T-helper 2 cell (primary cell): ENCODE measurements around the gene TLX2.
A peak's percentile ranks its signal among the peaks of the same experiment; 100 is the strongest.
"Not testable (repeated sequence)": the region's sequence is repeated elsewhere in the genome, so short reads cannot be mapped to it uniquely, and the experiment has no call there.

ENCODE experiments used
- DNase-seq, 5 experiments: peaks; one replicate each; pipeline versions ENCODE4 v3.0.0 to v3.0.0-alpha.2; 2012 to 2022
- total RNA-seq, 2 donors: gene quantifications; one replicate each; lab custom pipeline; 2026; lab: John Stamatoyannopoulos, UW

Gene TLX2
- total RNA-seq, result 0.20 to 0.31 reads per million in 2 donors

DNA sequence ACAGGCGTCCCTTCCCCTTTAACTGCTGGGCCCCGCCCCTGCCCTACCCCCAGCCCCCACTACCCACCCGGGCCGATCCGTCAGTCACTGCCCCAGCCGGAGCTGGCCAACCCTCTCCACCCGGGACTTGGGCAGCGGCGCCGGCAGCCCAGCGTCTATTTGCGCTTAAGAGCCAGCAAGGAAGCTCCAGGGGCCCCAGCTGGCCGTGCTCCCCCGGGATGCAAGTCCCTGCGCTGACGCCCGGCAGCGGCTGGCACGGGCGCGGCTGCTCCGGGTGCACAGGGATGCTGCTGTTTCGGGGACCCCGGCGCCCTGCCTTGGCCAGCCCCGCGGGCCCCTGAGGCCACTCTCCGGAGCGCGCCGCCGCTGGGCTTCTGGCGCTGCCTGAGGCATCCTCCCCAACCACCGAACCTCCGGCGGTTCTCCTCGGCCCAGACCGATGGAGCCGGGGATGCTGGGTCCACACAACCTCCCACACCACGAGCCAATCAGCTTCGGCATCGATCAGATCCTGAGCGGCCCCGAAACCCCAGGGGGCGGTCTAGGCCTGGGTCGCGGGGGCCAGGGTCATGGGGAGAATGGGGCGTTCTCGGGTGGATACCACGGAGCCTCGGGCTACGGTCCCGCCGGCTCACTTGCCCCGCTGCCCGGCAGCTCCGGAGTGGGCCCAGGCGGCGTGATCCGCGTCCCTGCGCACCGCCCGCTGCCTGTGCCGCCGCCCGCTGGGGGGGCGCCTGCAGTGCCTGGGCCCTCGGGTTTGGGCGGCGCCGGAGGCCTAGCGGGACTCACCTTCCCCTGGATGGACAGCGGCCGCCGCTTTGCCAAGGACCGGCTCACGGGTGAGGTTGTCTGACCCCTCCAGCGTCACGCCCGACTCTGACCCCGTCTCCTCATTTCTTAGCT lies at the start of gene TLX2:
TLX2 (plus strand) TSS at position 83 of the 903 bp plus-strand sequence; CDS start at position 440, 357 bp downstream.
- DNase-seq, result peak in 1 of 5 experiments; percentile 29

DNA sequence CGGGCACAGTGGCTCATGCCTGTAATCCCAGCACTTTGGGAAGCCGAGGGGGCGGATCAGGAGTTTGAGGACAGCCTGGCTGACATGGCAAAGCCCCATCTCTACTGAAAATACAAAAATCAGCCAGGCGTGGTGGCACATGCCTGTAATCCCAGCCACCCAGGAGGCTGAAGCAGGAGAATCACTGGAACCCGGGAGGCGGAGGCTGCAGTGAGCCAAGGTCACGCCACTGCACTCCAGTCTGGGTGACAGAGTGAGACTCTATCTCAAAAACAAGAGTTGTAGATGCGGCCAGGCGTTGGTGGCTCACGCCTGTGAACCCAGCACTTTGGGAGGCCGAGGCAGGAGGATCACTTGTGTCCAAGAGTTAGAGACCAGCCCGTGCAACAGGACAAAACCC lies 43.5 kb upstream of the TLX2 start:
- DNase-seq, result not testable (repeated sequence)

DNA sequence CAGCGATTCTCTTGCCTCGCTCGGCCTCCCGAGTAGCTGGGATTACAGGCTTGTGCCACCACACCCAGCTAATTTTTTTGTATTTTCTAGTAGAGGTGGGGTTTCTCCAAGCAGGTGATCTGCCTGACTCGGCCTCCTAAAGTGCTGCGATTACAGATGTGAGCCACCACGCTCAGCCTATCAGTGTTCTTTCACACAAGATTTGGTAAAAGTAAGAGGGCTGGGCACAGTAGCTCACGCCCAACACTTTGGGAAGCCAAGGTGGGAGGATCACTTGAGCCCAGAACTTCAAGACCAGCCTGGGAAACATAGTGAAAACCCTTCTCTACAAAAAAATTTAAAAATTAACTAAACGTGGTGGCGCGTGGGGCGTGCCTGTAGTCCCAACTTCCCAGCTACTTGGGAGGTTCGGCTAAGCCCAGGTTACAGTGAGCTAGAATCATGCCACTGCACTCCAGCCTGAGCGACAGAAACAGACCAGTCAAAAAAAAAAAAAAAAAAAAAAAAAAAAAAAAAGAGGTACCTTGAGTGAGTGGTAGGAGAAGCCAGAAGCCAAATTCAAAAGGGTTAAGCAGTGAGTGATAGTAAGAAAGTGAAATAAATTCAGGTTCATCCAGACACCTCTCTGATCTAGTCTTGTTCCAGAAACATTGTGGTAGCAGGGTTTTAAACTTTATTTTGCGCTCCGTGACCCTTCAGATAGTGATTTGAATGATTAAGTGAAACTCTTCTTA lies 42.8 kb upstream of the TLX2 start:
- DNase-seq, result no peak

DNA sequence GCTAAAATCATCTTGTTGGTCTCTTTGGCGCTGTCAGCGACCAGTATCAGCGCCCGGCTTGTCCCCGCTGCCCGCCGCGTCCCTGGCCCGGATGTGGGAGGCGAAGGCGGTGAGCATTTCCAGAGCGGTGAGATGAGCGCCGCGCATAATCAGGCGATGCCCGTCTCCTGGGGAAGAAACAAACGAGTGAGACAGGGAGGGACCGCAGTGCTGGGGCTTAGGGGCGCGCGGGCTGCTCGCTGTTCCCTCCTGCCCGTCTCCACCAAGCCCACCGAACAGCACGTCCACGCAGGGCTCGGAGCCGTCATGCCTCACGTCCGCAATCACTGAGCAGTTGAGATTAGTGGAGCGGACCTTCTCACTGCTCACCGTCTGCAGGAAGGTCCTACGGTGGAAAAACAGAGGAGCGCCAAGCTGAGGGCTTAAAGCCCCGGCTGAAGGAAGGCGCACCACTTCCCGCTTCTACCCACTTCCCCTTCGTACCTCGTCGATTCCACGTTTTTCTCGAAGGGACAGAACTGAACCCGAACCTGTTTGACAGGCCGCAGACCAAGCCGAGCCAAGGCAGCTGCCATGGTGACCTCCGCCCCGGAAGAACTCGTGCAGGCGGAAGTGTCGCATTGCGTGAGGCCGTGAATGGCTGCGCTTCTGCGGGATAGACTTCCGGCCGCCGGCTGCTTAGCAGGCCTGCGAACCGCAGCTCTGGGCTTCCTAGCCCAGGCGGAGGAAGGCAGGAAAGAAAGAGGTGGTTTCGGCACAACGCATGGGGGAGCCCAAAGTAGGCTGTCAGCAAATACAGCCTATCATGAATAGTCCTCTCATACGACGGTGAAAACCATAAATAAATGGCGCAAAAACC lies 41.9 kb upstream of the TLX2 start, which contains the start of gene MRPL53:
MRPL53 (minus strand) TSS at position 595 of the 859 bp plus-strand sequence; CDS start at position 575, 20 bp downstream.
- peak; percentile 92 to 98 (median 94) for DNase-seq

DNA sequence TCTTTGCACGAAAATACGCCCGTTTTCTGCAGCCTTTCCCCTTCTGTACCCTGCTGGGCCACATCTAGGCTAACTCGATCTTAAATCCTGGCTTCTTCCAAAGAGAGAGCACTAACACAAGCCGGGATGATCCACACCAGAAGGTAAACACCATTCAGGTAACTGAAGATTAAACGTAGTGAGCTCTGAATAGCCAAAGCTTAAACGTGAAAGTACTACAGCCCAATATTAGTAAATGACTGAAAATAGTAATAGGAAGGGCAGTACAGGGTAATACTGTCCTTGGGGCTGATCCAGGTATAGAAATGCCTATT lies 41.3 kb upstream of the TLX2 start:
- DNase-seq, result no peak

DNA sequence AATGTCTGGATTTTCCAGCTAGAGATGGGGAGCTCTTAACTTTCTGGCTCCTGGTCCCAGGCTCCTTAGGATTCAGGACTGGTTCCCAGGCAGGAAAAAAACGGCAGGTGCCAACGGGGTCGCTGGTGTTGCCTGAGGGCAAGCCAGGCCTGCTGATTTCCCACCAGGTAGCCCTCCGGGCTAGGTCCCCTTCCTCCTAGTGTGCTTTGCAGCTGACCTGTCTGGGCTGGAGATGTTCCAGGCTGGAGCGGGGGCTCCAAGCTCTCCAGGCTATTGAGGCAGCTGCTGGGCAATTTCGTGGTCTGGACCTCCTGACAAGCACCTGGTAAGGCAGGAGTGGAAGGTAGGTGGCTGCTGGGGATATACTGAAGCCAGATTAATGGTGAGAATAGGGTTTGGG lies 39.8 kb upstream of the TLX2 start:
- DNase-seq, result no peak

DNA sequence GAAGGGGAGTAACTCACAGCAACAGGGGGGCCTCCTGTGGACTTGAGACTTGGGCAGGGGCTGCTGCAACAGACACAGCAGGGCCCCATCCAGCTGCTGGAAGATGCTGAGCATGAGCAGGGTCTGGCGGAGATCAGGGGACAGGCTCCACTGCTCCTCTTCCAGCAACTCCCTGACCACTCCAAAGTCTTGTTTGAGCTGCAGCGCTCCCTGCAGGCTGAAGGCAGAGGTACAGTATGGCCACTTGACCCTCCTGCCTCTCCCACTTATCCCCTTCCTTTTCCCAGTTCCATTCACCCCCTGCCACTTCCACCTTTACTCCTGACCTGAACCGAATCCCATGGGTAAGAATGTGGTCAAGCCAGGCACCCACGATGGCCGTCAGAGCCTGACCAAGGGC lies 39.4 kb upstream of the TLX2 start:
- DNase-seq, result no peak

DNA sequence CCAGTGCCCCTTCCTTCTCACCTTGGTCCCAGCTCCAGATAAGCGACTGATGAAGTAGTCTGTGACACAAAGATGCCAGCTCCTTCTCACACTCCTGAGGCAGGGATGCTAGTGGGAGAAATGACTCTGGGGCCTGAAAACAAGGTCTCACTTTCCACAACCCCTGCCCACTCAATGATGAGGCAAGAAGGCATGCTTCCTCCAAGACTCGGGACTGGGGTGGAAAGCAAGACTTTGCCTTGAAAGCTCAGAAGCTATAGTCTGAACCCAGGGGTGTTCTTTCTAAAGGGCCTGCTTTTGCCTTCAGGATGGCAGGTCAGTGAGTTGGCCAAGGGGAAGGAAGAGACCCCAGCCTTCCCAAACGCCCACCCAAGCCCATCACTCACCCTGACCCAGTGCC lies 32.8 kb upstream of the TLX2 start:
- DNase-seq, result no peak

DNA sequence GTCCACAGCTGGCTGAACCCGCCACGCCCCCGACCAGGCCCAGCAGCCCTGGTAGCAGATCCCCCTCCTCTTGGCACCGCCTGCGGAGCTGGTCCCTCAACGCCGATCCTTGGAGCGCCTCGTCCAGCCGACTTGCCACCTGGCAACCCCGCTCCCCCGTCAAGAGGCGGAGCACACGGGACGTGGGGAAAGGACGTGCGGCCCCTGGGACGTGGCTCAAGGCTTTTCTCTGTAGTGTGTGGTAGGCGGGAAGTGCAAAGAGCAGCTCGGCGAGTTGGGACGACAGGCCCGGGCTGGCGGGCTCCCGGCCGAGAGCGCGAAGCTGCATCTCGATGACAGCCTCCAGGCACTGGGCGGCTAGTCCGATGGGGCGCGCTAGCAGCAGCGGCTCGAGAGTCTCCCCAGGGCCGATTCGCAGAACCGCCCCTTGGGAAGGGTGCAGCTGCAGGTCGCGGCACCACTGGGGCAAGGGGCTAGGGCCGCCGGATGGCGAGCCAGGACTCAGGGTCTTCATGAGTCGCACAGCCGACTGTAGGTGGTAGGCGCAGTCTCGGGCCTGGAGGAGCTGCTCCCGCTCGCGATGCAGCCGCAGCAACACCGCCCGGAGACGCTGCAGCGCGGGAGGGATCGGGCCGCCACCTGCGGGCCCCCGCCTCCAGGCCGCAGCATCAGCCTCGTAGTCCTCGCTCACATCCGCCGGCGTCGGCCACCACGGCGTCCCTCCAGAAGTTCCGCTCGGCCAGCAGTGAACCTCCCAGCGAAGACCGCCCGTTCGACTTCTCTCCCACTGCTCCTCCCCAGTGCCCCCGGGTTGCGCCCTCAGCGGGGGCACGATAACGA lies 32.1 kb upstream of the TLX2 start:
- DNase-seq, result peak in 3 of 5 experiments; percentile 41 to 72 (median 46)

DNA sequence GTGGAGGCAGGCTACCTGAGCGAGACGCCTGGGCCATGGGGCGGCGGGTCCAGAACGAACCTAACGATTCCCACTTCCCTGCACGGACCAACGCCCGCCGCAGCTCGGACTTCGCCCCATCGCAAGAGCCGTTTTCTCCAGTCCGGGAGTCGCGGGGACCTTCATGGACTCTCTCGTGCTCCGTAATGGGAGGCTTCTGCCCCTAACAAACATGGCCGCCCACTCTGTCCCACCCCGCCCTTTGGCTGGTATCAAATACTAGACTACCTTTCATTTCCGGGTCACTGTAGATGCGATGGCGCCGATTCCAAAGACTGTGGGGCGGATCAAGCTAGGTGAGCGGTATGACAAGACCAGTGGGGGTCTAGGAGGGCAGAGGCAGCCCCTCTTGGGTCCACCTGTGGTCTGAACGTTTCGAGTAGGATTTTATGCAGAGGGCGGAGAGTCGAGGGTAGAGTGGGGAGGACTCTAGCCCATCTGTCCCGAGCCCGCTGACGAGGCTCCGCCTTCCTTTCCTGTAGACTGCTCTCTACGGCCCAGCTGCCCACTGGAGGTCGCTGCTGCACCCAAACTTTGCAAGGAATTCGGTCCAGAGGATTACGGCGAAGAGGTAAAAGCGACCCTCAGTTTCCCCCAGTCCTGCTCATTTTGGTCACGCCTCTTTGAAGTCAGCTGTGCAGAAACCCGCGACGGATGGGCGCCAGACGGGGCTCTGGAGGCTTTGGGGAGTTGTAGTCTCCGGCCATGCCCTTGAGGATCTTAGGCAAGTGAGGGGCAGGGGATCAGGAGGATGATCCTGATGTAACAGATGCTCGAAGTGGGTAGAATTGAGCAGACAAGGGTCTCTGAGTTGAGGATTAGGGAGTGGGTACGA lies 31.2 kb upstream of the TLX2 start, which contains the start of the genes CCDC142 and TTC31:
CCDC142 (minus strand) TSS at position 198 of the 874 bp plus-strand sequence; CDS start at position 37, 161 bp downstream.
TTC31 (plus strand) TSS at position 281 of the 874 bp plus-strand sequence; CDS start at position 296, 15 bp downstream.
- peak; percentile 71 to 96 (median 91) for DNase-seq

DNA sequence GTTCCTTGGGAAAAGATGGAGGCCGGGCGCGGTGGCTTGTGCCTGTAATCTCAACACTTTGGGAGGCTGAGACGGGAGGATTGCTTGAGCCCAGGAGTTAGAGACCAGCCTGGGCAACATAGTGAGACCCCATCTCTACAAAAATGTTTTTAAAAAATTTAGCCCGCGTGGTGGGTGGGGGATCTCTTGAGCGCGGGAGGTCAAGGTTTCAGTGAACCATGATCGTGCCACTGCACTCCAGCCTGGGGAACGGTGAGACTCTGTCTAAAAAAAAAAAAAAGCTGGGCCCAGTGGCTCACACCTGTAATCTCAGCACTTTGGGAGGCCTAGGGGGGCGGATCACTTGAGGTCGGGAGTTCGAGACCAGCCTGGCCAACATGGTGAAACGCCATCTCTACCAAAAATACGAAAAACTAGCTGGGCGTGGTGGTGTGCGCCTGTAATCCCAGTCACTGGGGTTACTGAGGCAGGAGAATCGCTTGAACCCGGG lies 30.5 kb upstream of the TLX2 start:
- DNase-seq, result not testable (repeated sequence)

DNA sequence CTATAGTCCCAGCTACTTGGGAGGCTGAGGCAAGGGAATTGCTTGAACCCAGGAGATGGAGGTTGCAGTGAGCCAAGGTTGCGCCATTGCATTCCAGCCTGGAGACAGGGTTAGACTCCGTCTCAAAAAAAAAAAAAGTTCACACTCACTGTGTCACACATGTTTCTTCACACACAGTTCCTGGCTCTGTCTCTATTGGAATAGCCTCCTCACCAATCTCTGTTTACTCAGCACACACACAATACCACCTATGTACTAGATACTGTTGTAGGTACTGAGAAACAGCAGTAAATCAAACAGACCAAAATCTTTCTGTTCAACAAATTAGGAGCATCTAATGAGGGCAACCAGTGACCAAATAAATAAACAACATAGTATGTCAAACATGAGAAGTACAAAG lies 28.1 kb upstream of the TLX2 start:
- DNase-seq, result no peak

DNA sequence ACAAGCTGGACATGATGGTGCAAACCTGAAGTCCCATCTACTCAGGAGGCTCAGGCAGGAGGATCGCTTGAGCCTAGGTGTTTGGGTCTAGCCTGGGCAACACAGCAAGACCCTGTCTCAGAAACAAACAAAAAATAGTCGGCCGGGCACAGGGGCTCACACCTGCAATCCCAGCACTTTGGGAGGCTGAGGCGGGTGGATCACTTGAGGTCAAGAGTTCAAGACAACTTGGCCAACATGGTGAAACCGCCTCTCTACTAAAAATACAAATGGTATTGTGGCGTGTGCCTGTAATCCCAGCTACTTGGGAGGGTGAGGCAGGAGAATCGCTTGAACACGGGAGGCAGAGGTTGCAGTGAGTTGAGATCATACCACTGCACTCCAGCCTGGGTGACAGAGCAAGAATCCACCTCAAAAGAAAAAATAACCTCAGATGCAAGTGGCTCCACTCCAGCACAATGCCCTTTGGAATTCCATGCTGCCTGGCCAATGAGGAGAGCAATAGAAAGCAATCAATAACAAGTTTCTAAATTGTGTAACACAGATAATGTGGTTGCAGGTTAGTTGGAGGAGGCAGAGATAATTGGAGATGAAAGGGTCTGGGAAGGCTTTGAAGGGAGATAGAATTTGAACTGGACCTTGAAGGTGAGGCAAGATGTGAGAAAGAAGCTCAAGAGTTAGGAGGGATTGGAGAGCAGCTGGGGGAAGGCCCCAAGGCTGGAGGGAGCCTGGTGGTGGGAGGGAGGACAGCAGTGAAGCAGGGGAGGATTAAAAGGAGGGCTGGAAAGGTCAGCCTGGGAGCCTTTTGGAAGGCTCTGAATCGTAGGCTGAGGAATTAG lies 25.4 kb upstream of the TLX2 start:
- DNase-seq, result no peak

DNA sequence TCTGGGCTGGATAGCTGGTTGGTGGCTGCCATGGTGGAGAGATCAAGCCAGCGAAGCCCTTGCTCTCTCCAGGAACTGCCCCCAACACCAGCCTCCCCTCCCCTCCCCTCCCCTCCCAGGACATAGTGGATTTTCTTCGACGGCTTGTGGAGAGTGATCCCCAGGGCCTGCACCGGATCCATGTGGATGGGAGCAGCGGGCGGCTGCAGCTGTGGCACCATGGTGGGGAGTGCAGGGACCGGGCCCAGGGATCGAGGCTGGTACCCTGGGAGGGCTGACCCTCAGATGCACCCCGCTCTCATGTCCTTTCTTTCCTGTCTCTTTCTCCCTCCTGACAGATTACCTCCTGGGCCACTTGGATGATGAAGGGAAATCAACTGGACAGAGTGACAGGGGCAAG lies 24.3 kb upstream of the TLX2 start:
- DNase-seq, result no peak

DNA sequence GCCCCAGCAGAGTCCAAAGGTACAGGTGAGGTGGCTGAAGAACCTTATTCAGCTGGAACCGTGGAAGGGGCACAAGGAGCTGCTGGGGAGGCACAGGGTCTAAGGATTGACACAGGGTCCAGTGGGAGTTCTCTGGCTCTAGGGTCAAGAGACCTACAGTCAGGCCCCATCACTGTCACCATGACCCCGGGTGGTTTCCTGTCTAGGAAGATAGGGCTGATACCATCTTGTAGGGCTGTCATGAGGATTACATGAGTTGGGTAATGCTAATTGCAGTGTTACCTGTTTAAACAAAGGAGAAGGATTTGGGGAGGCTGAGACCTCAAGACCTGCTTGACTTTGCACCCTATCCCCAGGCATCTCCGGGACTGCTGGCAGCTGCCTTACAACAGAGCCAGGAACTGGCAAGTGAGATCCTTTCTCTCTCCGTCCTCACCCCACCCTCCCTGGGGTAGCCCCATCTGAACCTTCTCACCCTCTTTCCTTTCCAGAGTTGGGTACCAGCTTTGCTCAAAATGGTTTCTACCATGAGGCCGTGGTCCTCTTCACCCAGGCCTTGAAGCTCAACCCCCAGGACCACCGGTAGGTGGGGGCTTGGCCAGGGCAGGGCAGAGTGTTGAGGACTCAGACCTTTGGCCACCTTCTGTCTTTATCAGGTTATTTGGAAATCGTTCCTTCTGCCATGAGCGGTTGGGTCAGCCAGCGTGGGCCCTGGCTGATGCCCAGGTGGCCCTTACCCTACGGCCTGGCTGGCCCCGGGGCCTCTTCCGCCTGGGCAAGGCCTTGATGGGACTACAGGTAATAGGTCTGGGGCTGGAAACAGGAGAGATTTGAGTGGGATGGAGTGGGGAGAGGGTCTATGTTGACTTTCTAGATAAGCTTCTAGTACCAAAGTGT lies 22.4 kb upstream of the TLX2 start:
- DNase-seq, result no peak

DNA sequence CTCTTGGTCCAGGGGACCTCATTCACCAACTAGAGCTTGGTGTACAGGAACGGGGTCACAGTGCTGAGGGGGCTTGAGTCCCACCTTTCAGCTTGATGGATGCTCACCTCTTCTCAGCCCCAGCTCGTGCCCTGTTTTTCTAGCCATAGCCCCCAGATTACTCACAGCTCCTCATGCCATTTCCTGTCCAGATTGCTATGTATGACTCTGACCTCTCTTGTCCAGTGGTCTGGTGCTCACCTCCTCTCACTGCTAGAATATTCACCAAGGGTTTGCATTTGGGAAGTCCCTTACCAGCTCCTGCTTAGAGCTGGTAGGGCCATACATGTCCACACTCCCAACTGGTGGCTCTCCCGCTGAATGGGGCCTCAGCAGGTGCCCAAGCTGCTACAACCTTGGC lies 20.7 kb upstream of the TLX2 start:
- DNase-seq, result no peak

DNA sequence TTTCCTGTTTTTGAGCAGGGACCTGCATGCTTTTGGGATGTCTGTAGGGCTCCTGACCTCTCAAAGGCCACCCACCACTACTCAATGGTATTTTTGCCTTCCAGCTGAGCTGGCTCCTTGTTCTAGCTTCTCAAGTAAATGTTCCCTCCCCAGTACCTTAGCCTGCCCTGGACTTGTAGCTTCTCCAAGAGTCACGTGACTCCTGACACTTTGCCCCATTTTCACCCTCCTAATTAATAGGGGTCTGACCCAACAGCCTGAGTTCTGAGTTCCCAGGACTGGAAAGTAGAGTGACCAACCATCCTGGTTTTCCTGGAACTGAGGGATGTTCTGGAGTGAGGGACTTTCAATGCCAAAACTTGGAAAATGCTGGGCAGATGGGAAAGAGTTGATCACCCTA lies 18.8 kb upstream of the TLX2 start:
- no peak for DNase-seq
